K562 (cell line): Measurements from ENCODE around the gene CNN3. TPM values are rescaled to one million over a fixed set of nuclear protein-coding genes. Genes with fewer than 3 reads are reported as not detected.

Experiments
- ATAC-seq: fragments of 200-7000 bp; cut with Tn5 transposase; 3 replicates; pipeline ENCODE4 v1.9.1; 2020; ENCODE audit warnings: moderate library complexity
- BruUV-seq: library from RNA; stranded (reverse); fragments of 400-500 nt; replicated peaks from 2 replicates; lab custom pipeline; 2021; lab: Mats Ljungman, UMichigan
- CTCF ChIA-PET: fragments of 300-600 bp; formaldehyde crosslinking; extraction: SDS; loops from one replicate; lab custom pipeline; 2021; ENCODE audit warnings: low intra/inter-chr PET ratio; lab: Yijun Ruan, JAX
- POLR2A ChIA-PET: fragments of 300-600, 350-650 bp; sonication (Branson Sonifier 250); formaldehyde crosslinking; extraction: SDS; loops from one replicate; lab custom pipeline; 2021; ENCODE audit warnings: antibody characterized with exemption, inconsistent platforms; lab: Yijun Ruan, JAX
- DNase-seq, 4 experiments: peaks; one replicate each; pipeline versions ENCODE4 v3.0.0 to v3.0.0-alpha.2; 2011 to 2018; ENCODE audit warnings: low spot score in 3 of 4, mixed read lengths in 3 of 4; ENCODE audit errors: extremely low read depth in 1 of 4
- FAIRE-seq: peaks from 2 replicates; lab custom pipeline; 2011; peaks lifted over from hg19 to GRCh38; lab: Jason Lieb, UNC
- H2AFZ ChIP-seq: 2 replicates; pipeline ENCODE4 v1.6.0; 2011; ENCODE audit warnings: low read depth, low read length, control low read depth, inconsistent platforms
- H3K27ac ChIP-seq: fragments of 200-600 bp; 3 replicates; pipeline ENCODE4 v1.8.0; 2011; ENCODE audit warnings: low read depth, mild to moderate bottlenecking, control low read depth, inconsistent platforms, low read length, moderate library complexity, mixed read lengths; ENCODE audit errors: extremely low read depth
- H3K27me3 ChIP-seq, 2 experiments: fragments of 300-600 bp in 1 of 2; 2 replicates in 1 of 2; 3 replicates in 1 of 2; pipeline versions ENCODE4 v1.6.0 to v1.8.0; 2011; ENCODE audit warnings: inconsistent platforms in 2 of 2, low read length in 2 of 2, mild to moderate bottlenecking in 1 of 2, mixed read lengths in 1 of 2, moderate library complexity in 1 of 2; ENCODE audit not compliant: control insufficient read depth in 2 of 2, insufficient read depth in 2 of 2
- H3K36me3 ChIP-seq: fragments of 300-600 bp; 3 replicates; pipeline ENCODE4 v1.8.0; 2011; ENCODE audit warnings: mild to moderate bottlenecking, low read length, inconsistent platforms; ENCODE audit not compliant: control insufficient read depth, insufficient read depth
- H3K4me1 ChIP-seq, 2 experiments: fragments of 200-600 bp in 1 of 2; replicated peaks in 1 of 2; 2 replicates in 1 of 2; 3 replicates in 1 of 2; pipeline versions ENCODE4 v1.5.1 to v1.8.0; 2011; ENCODE audit warnings: inconsistent platforms in 2 of 2, low read length in 2 of 2, mild to moderate bottlenecking in 1 of 2, mixed read lengths in 1 of 2, moderate library complexity in 1 of 2; ENCODE audit not compliant: control insufficient read depth in 2 of 2, insufficient read depth in 2 of 2
- H3K4me2 ChIP-seq: 2 replicates; pipeline ENCODE4 v1.6.1; 2011; ENCODE audit warnings: low read length, control low read depth, inconsistent platforms, mixed read lengths; ENCODE audit not compliant: insufficient read depth
- H3K4me3 ChIP-seq: fragments of 200-600 bp; sonication (generic), shearing (Covaris generic); 2 replicates; pipeline ENCODE4 v1.5.1; 2016; ENCODE audit warnings: control low read depth, inconsistent platforms
- H3K79me2 ChIP-seq: fragments of 200-600 bp; 3 replicates; pipeline ENCODE4 v1.8.0; 2011; ENCODE audit warnings: low read length, inconsistent platforms; ENCODE audit not compliant: control insufficient read depth, insufficient read depth
- H3K9ac ChIP-seq, 2 experiments: 2 replicates each; pipeline versions ENCODE4 v1.6.0 to v1.6.1; 2011; ENCODE audit warnings: low read depth in 2 of 2, low read length in 2 of 2, control low read depth in 1 of 2, inconsistent platforms in 1 of 2, mild to moderate bottlenecking in 1 of 2, mixed read lengths in 1 of 2; ENCODE audit not compliant: insufficient read depth in 1 of 2
- H3K9me1 ChIP-seq: one replicate; pipeline ENCODE4 v1.6.0; 2011; ENCODE audit warnings: inconsistent platforms, mild to moderate bottlenecking, low read length, moderate library complexity; ENCODE audit not compliant: control insufficient read depth, insufficient read depth
- H3K9me3 ChIP-seq: replicated peaks from 2 replicates; pipeline ENCODE4 v1.5.1; 2011; ENCODE audit warnings: low read depth, low read length, inconsistent platforms; ENCODE audit not compliant: control insufficient read depth, insufficient read depth
- H4K20me1 ChIP-seq: replicated peaks from 2 replicates; pipeline ENCODE4 v1.6.1; 2011; ENCODE audit warnings: low read length, inconsistent platforms, mixed read lengths; ENCODE audit not compliant: control insufficient read depth, insufficient read depth
- ASH1L ChIP-seq: fragments of 450-650 bp; IDR thresholded peaks from 2 replicates; pipeline ENCODE4 v1.6.1; 2018; ENCODE audit warnings: borderline replicate concordance, mild to moderate bottlenecking, low read depth; ENCODE audit not compliant: partially characterized antibody
- CBX5 ChIP-seq: IDR thresholded peaks from 2 replicates; pipeline ENCODE4 v1.6.1; 2014; ENCODE audit warnings: low read depth, borderline replicate concordance
- E2F6 ChIP-seq, 2 experiments: IDR thresholded peaks; 2 replicates each; pipeline ENCODE4 v1.6.1; 2011; ENCODE audit warnings: borderline replicate concordance in 1 of 2, control low read depth in 1 of 2, low read depth in 1 of 2, low read length in 1 of 2, mild to moderate bottlenecking in 1 of 2, mixed read lengths in 1 of 2, moderate library complexity in 1 of 2; ENCODE audit not compliant: insufficient read depth in 1 of 2, insufficient read length in 1 of 2, poor library complexity in 1 of 2, severe bottlenecking in 1 of 2; ENCODE audit errors: extremely low read depth in 1 of 2
- FOXJ2 ChIP-seq: fragments of 200-800 bp; sonication (Bioruptor generic); IDR thresholded peaks from 2 replicates; pipeline ENCODE4 v1.6.1; 2016; ENCODE audit warnings: missing genetic modification characterization, missing compliant biosample characterization
- MAFK ChIP-seq: IDR thresholded peaks from 2 replicates; pipeline ENCODE4 v1.6.1; 2011; ENCODE audit warnings: low read length, improper control_type of control experiment
- NFIX ChIP-seq: fragments of 250-450 bp; sonication (Bioruptor Pico); IDR thresholded peaks from 2 replicates; pipeline ENCODE4 v1.4.0; 2020; ENCODE audit warnings: low read depth, mild to moderate bottlenecking, moderate library complexity
- RHOXF2B ChIP-seq: fragments of 250-450 bp; sonication (Bioruptor Pico); conservative IDR thresholded peaks from 2 replicates; pipeline ENCODE4 v1.5.1; 2021
- SIX5 ChIP-seq, 2 experiments: IDR thresholded peaks; 2 replicates each; pipeline ENCODE4 v1.6.1; 2011; ENCODE audit warnings: low read length in 2 of 2, borderline replicate concordance in 1 of 2, low read depth in 1 of 2, mild to moderate bottlenecking in 1 of 2, moderate library complexity in 1 of 2; ENCODE audit not compliant: insufficient read depth in 1 of 2
- TCF3 ChIP-seq: sonication (generic); formaldehyde crosslinking; IDR thresholded peaks from 2 replicates; pipeline ENCODE4 v1.4.0; 2020; ENCODE audit warnings: mild to moderate bottlenecking, missing genetic modification reagents
- ZBTB7A ChIP-seq: IDR thresholded peaks from 2 replicates; pipeline ENCODE4 v1.6.1; 2011; ENCODE audit warnings: low read depth, mild to moderate bottlenecking, low read length, moderate library complexity, borderline replicate concordance; ENCODE audit not compliant: control insufficient read depth
- ZNF184 ChIP-seq: sonication (generic); formaldehyde crosslinking; IDR thresholded peaks from 2 replicates; pipeline ENCODE4 v1.5.0; 2020; ENCODE audit warnings: missing genetic modification reagents
- WGBS: fragments of 100-300 bp; shearing (Covaris generic); methylation state at CpG from one replicate; pipeline ENCODE4 v1.1.6; 2016; ENCODE audit warnings: low coverage, mixed read lengths; ENCODE audit not compliant: insufficient coverage; ENCODE audit errors: missing lambda C conversion rate; 5-methylcytosine and 5-hydroxymethylcytosine counted together
- in situ Hi-C: fragments of 300-500 bp; cut with MboI; formaldehyde crosslinking; loops from 4 replicates; pipeline ENCODE4 v1.15.0; 2018; ENCODE audit warnings: inconsistent platforms, mixed read lengths
- intact Hi-C: fragments of 100-400 bp; cut with micrococcal nuclease; formaldehyde crosslinking; loops from 2 replicates; pipeline ENCODE4 v1.14.2; 2022
- polyA plus RNA-seq, 8 experiments: library from polyadenylated mRNA; depleted of rRNA in 4 of 8; stranded (reverse) in 5 of 8; unstranded in 3 of 8; fragments of >200 nt; fragmentation: Nextera tagmentation in 2 of 8; fragmentation: Illumina TruSeq in 1 of 8; extraction: Ambion mirVana in 2 of 8; extraction: Trizol in 1 of 8; gene quantifications; 2 replicates each; pipeline versions ENCODE4 v1.2.1 to v1.2.3, GENCODE V29; 2011 to 2014; ENCODE audit warnings: inconsistent platforms in 1 of 8, missing spikeins in 1 of 8
- total RNA-seq, 7 experiments: library from RNA; depleted of rRNA in 6 of 7; stranded (reverse); fragments of >200 nt in 6 of 7; fragmentation: Illumina TruSeq in 2 of 7; extraction: Trizol in 2 of 7; gene quantifications; 2 replicates each; pipeline versions ENCODE4 v1.2.1 to v1.2.3, GENCODE V29; 2011 to 2021; ENCODE audit warnings: low replicate concordance in 1 of 7
- TF ChIP-seq, protein P1 (sequence below): fragments of 200-400 bp; formaldehyde crosslinking; IDR thresholded peaks from 2 replicates; pipeline ENCODE4 v1.6.1; 2017; ENCODE audit warnings: mild to moderate bottlenecking, low read depth, low read length, moderate library complexity
- TF ChIP-seq, protein P2 (sequence below): sonication (generic); formaldehyde crosslinking; IDR thresholded peaks from 2 replicates; pipeline ENCODE4 v1.9.0; 2022; ENCODE audit warnings: mild to moderate bottlenecking, missing genetic modification reagents
- TF ChIP-seq, protein P3 (sequence below): fragments of 450-650 bp; conservative IDR thresholded peaks from 2 replicates; pipeline ENCODE4 v1.6.1; 2016; ENCODE audit warnings: missing genetic modification characterization, low read depth, mild to moderate bottlenecking, missing compliant biosample characterization, moderate library complexity
- TF ChIP-seq, protein P4 (sequence below): sonication (generic); formaldehyde crosslinking; IDR thresholded peaks from 2 replicates; pipeline ENCODE4 v1.8.0; 2022; ENCODE audit warnings: mild to moderate bottlenecking, low read depth, missing genetic modification reagents

Gene CNN3
- total and polyA plus RNA-seq, 9 of the 15 experiments (the other 6 are each of a cell fraction or from before 2014, with no cell fraction given), result 0.06 to 0.62 (median 0.18) TPM; not detected in 4

GRCh38 chr1:94887106-94887505 is 39.8 kb downstream of the CNN3 start (continued):
- TF ChIP-seq CBX5 (no peak), E2F6 (IDR thresholded peaks at IDR 0.05; ENCODE audit: borderline replicate concordance in 1 of 2, extremely low read depth in 1 of 2, insufficient read depth in 1 of 2, insufficient read length in 1 of 2, low read depth in 1 of 2, low read length in 1 of 2, poor library complexity in 1 of 2, severe bottlenecking in 1 of 2) (no peak)
- TF ChIP-seq, protein P1, sequence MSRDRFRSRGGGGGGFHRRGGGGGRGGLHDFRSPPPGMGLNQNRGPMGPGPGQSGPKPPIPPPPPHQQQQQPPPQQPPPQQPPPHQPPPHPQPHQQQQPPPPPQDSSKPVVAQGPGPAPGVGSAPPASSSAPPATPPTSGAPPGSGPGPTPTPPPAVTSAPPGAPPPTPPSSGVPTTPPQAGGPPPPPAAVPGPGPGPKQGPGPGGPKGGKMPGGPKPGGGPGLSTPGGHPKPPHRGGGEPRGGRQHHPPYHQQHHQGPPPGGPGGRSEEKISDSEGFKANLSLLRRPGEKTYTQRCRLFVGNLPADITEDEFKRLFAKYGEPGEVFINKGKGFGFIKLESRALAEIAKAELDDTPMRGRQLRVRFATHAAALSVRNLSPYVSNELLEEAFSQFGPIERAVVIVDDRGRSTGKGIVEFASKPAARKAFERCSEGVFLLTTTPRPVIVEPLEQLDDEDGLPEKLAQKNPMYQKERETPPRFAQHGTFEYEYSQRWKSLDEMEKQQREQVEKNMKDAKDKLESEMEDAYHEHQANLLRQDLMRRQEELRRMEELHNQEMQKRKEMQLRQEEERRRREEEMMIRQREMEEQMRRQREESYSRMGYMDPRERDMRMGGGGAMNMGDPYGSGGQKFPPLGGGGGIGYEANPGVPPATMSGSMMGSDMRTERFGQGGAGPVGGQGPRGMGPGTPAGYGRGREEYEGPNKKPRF, result no peak

GRCh38 chr1:94886361-94886760 is 40.5 kb downstream of the CNN3 start:
- FAIRE-seq, result no peak

More at GRCh38 chr1:94886361-94886760, 40.5 kb downstream of the CNN3 start:
- Histone ChIP-seq H3K27me3 (peaks cover 10 to 35% of the 10 kb centered on the region in 2 experiments), H3K79me2 (no peaks in the 10 kb centered on the region), H3K36me3 (no peaks in the 10 kb centered on the region), H3K27ac (no peak overlapping the region), H3K9ac (no peak overlapping the region), H3K9me1 (no peaks in the 10 kb centered on the region), H3K9me3 (no peaks in the 10 kb centered on the region), H3K4me1 (no peaks in the 10 kb centered on the region), H2AFZ (no peak overlapping the region), H4K20me1 (no peaks in the 10 kb centered on the region), H3K4me2 (no peak overlapping the region), H3K4me3 (no peak overlapping the region)
- BruUV-seq, result no TSS peak
- CTCF ChIA-PET, result no interaction called here
- in situ Hi-C loops, result no loop called here
- 0% methylated on average over 4 of the region's 5 CpGs for WGBS
- TF ChIP-seq ASH1L, result no peak
- TF ChIP-seq TCF3, result no peak
- no peak for TF ChIP-seq ZNF184 (CRISPR knock-in tag)
- TF ChIP-seq SIX5 (IDR thresholded peaks at IDR 0.05; ENCODE audit: borderline replicate concordance in 1 of 2, insufficient read depth in 1 of 2, low read depth in 1 of 2, low read length in 2 of 2), result no peak
- TF ChIP-seq, protein P2, sequence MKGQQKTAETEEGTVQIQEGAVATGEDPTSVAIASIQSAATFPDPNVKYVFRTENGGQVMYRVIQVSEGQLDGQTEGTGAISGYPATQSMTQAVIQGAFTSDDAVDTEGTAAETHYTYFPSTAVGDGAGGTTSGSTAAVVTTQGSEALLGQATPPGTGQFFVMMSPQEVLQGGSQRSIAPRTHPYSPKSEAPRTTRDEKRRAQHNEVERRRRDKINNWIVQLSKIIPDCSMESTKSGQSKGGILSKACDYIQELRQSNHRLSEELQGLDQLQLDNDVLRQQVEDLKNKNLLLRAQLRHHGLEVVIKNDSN (CRISPR knock-in tag), result no peak
- TF ChIP-seq NFIX (CRISPR knock-in tag), result no peak
- no peak for TF ChIP-seq MAFK
- TF ChIP-seq, protein P3, sequence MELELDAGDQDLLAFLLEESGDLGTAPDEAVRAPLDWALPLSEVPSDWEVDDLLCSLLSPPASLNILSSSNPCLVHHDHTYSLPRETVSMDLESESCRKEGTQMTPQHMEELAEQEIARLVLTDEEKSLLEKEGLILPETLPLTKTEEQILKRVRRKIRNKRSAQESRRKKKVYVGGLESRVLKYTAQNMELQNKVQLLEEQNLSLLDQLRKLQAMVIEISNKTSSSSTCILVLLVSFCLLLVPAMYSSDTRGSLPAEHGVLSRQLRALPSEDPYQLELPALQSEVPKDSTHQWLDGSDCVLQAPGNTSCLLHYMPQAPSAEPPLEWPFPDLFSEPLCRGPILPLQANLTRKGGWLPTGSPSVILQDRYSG, result no peak
- TF ChIP-seq, protein P4, sequence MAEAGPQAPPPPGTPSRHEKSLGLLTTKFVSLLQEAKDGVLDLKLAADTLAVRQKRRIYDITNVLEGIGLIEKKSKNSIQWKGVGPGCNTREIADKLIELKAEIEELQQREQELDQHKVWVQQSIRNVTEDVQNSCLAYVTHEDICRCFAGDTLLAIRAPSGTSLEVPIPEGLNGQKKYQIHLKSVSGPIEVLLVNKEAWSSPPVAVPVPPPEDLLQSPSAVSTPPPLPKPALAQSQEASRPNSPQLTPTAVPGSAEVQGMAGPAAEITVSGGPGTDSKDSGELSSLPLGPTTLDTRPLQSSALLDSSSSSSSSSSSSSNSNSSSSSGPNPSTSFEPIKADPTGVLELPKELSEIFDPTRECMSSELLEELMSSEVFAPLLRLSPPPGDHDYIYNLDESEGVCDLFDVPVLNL (CRISPR knock-in tag), result no peak
- no peak for TF ChIP-seq RHOXF2B (CRISPR knock-in tag)
- TF ChIP-seq FOXJ2 (tag), result no peak
- no peak for TF ChIP-seq ZBTB7A
- POLR2A ChIA-PET, result interaction anchor here (0.8 kb wide), 1 partner anchor 9 kb away, joined by 3 read pairs; no protein-coding TSS in a partner anchor
- DNase-seq, result no peak
- ATAC-seq, result no peak
- intact Hi-C loops, result no loop called here
